NCI-H2227 (cell line): Measurements from ENCODE around the gene PHETA1.

Experiments used
- DNase-seq: peaks from one replicate; lab custom pipeline; 2025; ENCODE audit not compliant: unreplicated experiment; lab: John Stamatoyannopoulos, UW

The PHETA1 gene, protein sequence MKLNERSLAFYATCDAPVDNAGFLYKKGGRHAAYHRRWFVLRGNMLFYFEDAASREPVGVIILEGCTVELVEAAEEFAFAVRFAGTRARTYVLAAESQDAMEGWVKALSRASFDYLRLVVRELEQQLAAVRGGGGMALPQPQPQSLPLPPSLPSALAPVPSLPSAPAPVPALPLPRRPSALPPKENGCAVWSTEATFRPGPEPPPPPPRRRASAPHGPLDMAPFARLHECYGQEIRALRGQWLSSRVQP

DNA sequence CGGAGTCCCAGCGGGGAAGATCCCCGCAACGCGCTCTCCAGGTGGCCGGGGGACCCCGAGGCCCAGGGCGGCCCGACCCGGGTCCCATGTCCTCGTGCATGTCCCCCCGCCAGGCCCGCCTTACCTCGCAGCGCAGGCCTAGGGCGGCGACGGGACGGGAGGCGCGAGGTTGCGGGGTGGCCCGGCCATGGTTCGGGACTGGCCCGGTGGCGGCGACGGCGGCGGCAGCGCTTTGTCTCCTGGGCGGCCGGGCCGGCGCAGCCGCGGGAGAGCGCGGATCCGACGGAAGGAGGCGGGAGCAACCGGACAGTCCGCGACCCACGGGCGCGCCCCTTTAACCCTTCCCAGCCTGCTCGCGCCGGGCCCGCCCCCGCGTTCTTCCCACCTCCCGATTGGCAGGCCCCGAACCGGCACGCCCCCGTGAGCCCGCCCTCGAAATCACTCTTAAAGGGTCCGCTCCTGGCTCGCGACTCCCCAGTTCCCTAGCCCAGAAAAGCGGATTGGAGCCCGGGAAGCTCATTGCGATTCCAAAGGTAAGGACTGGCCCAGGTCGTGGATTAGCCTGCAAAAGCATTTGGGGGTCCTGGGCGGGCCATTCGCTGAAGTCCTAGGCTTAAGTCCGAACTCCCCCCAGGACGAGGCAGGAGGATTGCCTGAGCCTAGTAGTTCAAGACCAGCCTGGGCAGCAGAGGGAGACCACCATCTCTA lies at the start of gene PHETA1:
TSS of gene PHETA1 (minus strand) at position 308 of the 708 bp plus-strand sequence. CDS start 5,668 bp downstream, outside the sequence.
- peak; percentile 90 for DNase-seq

- no peak for DNase-seq
Observed at GRCh38 chr12:111418594-111418880, 49.6 kb upstream of the PHETA1 start.

- DNase-seq: no peak
Observed at GRCh38 chr12:111417784-111418593, 49.1 kb upstream of the PHETA1 start.

GRCh38 chr12:111417290-111417689 lies 48.4 kb upstream of the PHETA1 start:
- DNase-seq: no peak

GRCh38 chr12:111414711-111415252 lies 45.9 kb upstream of the PHETA1 start:
- DNase-seq: no peak

DNA sequence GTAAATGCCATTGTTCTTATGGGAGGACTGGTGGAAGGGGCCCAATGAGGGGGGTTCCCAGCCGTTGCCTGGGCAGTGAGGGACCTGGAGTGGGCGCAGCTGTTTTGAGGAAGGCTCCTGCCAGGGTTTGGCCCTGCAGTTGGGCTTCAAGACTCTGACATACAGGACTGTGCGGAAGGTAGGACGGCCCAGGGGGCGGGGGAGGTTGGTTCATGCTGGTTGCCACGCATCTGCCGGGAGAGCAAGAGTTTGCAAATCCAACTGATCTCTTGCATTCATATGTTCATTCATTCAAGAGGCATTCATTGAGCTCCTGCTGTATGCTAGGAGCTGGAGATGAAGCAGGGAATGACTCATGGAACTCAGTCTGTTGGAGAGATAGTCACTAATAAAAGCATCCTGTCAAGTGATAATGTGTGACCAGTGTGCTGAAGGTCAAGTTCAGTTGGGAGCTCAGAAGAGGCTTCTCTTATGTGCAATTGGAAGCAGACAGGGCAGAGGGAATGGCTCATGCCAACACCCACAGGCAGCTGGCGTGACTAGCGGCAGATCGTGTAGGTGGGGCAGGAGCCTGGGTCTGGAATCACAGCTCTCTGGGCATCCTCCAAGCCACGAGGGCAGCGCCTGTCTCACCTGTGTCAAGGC lies 44.7 kb upstream of the PHETA1 start:
- peak; percentile 30 for DNase-seq

DNA sequence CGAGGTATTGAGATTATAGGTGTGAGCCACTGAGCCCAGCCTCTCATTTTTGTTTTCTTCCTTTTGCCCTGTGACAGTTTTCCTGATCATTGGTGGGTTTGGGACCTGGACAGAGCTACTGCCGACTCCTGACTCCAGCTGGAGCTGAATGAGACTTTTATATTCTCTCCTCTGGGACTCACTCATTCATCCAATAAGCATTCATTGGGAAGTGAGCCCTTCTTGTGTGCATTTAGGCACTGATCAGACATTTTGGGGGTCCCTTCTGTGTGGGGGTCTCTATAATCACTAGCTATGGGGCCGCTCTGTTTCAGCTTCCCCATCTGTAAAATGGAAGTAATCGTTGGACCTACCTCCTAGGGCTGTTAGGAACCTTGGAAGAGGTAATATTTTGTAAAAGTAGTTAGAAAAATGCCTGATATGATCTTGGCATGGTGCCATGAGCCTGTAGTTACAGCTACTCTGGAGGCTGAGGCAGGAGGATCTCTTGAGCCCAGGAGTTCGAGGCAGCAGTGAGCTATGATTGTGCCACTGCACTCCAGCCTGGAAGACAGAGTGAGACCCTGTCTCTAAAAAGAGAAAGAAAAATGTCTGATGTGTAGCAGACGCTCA lies 44.0 kb upstream of the PHETA1 start:
- no peak for DNase-seq

GRCh38 chr12:111412007-111412829 lies 43.3 kb upstream of the PHETA1 start:
- peak; percentile 47 for DNase-seq

GRCh38 chr12:111411185-111411764 lies 42.4 kb upstream of the PHETA1 start:
- DNase-seq: no peak

- DNase-seq: no peak
Observed at GRCh38 chr12:111410431-111411184, 41.7 kb upstream of the PHETA1 start.

DNA sequence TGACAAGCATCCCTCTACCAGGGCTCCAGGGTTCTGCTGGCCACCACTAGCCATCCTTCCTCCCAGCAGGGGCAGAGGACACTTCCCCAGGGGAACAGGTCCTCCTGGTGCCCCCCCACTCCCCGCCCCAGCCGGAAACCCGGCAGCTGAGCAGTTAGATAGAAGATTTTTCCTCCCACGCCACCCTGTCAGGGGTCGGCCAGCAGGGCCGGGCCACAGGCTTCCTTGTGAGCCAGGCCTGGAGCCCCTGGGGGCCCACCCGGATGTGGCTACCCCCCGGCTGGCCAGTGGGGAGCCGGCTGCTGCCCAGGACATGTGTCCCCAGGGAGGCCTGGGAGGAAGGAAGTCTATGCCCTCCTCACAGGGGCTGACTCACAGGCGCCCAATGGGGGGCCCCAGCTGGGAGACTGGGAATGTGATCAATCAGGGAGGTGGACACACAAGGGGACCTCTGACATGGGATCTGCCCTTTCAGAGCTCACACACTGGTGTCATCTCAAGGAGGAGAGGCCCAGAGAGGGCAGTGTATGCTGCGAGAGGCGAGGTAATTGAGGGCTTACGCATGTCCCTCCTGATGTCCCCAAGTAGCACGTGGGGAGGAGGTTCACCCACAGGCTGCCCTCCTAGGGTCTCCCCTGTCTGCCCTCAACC lies 41.0 kb upstream of the PHETA1 start:
- no peak for DNase-seq

GRCh38 chr12:111409403-111409779 lies 40.5 kb upstream of the PHETA1 start:
- no peak for DNase-seq

DNA sequence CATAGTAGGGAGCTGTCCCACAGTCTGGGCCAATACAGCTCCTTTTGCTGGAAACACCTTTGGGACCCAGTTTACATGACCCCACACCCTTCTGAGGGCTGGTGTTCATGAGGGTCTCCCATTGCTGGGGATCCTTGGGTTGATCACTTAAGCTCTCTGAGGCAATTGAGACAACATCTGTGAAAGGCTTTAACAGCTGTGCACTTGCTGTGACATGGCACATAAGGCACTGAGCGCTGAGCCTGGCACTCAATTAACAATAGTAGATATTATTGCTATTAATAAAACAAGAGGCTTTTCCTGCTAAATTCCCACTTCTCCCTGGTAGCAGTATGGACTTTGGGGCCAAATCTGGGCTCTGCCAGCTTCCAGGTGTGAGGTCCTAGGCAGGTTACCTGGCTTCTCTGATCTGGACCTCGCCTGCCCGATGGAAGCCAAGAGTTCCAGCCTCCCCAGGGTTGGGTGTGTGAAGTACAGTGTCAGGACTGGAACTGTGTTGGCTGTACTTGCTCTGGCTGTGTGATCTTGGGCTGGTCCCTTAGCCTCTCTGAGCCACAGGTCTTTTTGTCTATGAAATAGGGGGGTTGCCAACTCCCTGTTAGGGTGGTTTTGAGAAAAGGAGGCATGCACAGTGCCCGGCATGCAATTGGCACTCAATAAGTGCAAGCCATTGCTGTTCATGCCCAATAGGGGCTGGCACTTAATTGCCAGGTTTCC lies 39.9 kb upstream of the PHETA1 start:
- no peak for DNase-seq

DNA sequence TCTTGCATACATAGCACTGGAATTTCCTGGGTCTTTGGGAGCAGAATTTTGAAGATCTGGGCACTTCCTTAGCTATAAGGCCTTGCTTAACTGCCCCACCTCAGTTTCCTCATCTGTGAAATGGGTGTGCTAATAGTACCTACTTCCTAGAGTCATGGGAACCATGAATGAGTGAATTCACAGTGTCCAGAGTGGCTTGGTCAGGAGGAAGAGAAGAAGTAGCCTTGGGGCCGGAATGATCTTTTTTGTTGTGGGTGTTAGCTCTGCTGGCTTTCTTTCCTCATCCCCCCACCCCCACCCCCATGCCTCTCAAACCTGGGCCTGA lies 39.2 kb upstream of the PHETA1 start:
- DNase-seq: no peak

- no peak for DNase-seq
Observed at GRCh38 chr12:111407377-111408115, 38.7 kb upstream of the PHETA1 start.

DNA sequence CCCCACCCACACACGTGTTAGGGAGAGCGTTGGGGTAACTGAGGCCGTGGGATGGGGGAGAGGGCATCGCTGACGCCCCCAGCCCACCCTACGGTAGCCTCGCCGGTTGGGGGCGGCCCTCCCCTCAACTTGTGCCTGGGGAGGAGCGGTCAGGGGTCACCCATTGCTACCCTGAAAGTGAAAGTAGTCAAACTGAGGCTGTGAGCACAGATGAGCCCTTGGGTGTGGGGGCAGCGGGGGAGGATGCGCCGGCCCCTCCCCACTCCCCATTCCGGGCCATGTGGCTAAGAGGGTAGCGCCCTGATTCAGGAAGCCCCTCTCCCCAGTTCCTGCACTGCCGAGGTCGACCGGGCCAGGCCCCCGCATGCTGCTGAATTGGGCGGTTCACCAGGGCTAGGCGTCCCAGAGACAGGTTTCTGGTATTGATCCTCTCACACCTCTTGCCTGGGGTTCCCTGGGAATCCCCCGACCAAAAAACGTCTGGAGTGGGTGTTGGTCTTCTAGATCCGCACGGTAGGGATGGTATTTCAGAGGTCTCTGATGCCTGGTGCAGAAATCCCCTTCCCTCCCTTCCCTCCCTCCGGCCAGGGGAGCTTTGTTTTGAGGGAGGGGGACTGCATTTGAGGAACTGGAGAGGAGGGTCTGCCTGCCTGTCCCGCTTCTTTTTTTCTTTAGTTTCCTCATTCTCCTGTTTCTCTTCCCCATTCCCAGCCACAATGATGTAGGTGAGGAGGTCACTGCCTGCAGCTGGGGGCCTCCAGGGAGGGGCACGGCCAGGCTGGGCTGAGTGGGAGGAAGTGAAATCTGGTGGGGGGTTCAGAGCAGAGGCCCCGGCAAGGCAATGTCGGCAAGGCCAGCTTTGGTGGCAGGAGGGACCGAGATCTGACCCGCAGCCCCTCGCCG lies 37.8 kb upstream of the PHETA1 start:
- no peak for DNase-seq
